T-cell (primary cell): ENCODE results near the gene VDAC1. TPM values are rescaled to one million over a fixed set of nuclear protein-coding genes. Genes with fewer than 3 reads are reported as not detected.

Experiments used
- ATAC-seq, 4 experiments: fragments of 200-7000 bp in 3 of 4; fragments of 150-1000 bp in 1 of 4; cut with Tn5 transposase; replicated peaks in 1 of 4; 1 replicate in 3 of 4; 2 replicates in 1 of 4; pipeline ENCODE4 v1.10.0; 2021; ENCODE audit warnings: moderate library complexity in 3 of 4, mild to moderate bottlenecking in 2 of 4, moderate number of reproducible peaks in 1 of 4
- CTCF ChIA-PET, 2 donors: fragments of 300-600 bp; sonication (Branson Sonifier 250); formaldehyde crosslinking; loops; one replicate each; lab custom pipeline; 2022; ENCODE audit warnings: antibody characterized with exemption in 2 of 2; lab: Charles Lee
- POLR2A ChIA-PET, 2 donors: fragments of 300-600 bp; sonication (Branson Sonifier 250); formaldehyde crosslinking; loops; one replicate each; lab custom pipeline; 2022; ENCODE audit warnings: antibody characterized with exemption in 2 of 2; lab: Charles Lee
- DNase-seq, 35 experiments: peaks; one replicate each; pipeline versions ENCODE4 v3.0.0 to v3.0.0-alpha.2; 2013 to 2023
- H3K27ac ChIP-seq: one replicate; pipeline ENCODE4 v1.5.1; 2013; ENCODE audit warnings: low read length
- H3K27me3 ChIP-seq, 2 experiments: replicated peaks in 1 of 2; 1 replicate in 1 of 2; 2 replicates in 1 of 2; pipeline versions ENCODE4 v1.6.1 to v1.7.0; 2013; ENCODE audit warnings: low read length in 1 of 2, mixed read lengths in 1 of 2; ENCODE audit not compliant: control insufficient read depth in 2 of 2, insufficient read depth in 2 of 2; ENCODE audit errors: extremely low read depth in 1 of 2
- H3K36me3 ChIP-seq, 2 donors: 1 replicate in 1 of 2; 2 replicates in 1 of 2; pipeline versions ENCODE4 v1.6.1 to v1.7.0; 2013; ENCODE audit warnings: low read length in 1 of 2; ENCODE audit not compliant: control insufficient read depth in 2 of 2, insufficient read depth in 1 of 2; ENCODE audit errors: extremely low read depth in 1 of 2
- H3K4me1 ChIP-seq, 2 experiments: 1 replicate in 1 of 2; 2 replicates in 1 of 2; pipeline versions ENCODE4 v1.6.1 to v1.7.0; 2013; ENCODE audit warnings: low read length in 2 of 2, mixed read lengths in 1 of 2; ENCODE audit not compliant: insufficient read depth in 2 of 2, control insufficient read depth in 1 of 2; ENCODE audit errors: extremely low read depth in 1 of 2
- H3K4me3 ChIP-seq, 2 donors: 1 replicate in 1 of 2; 2 replicates in 1 of 2; pipeline versions ENCODE4 v1.5.1 to v1.7.0; 2013; ENCODE audit warnings: mild to moderate bottlenecking in 2 of 2, low read length in 1 of 2, moderate library complexity in 1 of 2; ENCODE audit not compliant: control insufficient read depth in 1 of 2; ENCODE audit errors: extremely low read depth in 1 of 2
- H3K9me3 ChIP-seq: 2 replicates; pipeline ENCODE4 v1.7.0; 2013
- H3K27ac Mint-ChIP-seq, 2 donors: one replicate each; pipeline ENCODE4 v1.8.0; 2020 to 2021; ENCODE audit warnings: mild to moderate bottlenecking in 2 of 2, mixed read lengths in 2 of 2
- H3K27me3 Mint-ChIP-seq, 2 donors: one replicate each; pipeline ENCODE4 v1.8.0; 2021 to 2022; ENCODE audit warnings: mixed read lengths in 2 of 2
- H3K36me3 Mint-ChIP-seq: one replicate; pipeline ENCODE4 v1.8.0; 2021; ENCODE audit warnings: mixed read lengths
- H3K4me1 Mint-ChIP-seq, 3 donors: one replicate each; pipeline ENCODE4 v1.8.0; 2020 to 2022; ENCODE audit warnings: mixed read lengths in 3 of 3, mild to moderate bottlenecking in 1 of 3
- H3K4me3 Mint-ChIP-seq, 3 donors: one replicate each; pipeline ENCODE4 v1.8.0; 2020 to 2022; ENCODE audit warnings: mild to moderate bottlenecking in 3 of 3, mixed read lengths in 3 of 3, moderate library complexity in 3 of 3
- H3K9me3 Mint-ChIP-seq, 3 donors: one replicate each; pipeline ENCODE4 v1.8.0; 2020 to 2022; ENCODE audit warnings: mixed read lengths in 3 of 3
- WGBS: methylation state at CpG from one replicate; pipeline ENCODE4 v1.1.5; 2013; ENCODE audit warnings: missing lambda C conversion rate; ENCODE audit not compliant: insufficient coverage; 5-methylcytosine and 5-hydroxymethylcytosine counted together
- total RNA-seq, 35 experiments: library from RNA in 6 of 35; stranded (reverse) in 6 of 35; fragments of 120-200 nt in 1 of 35; gene quantifications; one replicate each; pipeline versions ENCODE4 v1.2.1 to v1.2.4 and lab custom pipeline; 2013 to 2026

VDAC1 gene
- total RNA-seq, 5 donors from 2014 or later (not counting 1 experiment from before 2014, with no cell fraction given): 45.8 to 58.7 (median 54.6) TPM

- Histone ChIP-seq H3K27me3 (peaks cover 0 to 2% of the 10 kb centered on the region in 2 experiments), H3K4me3 (peak overlapping the region; percentile 79 to 84), H3K9me3 (no peaks in the 10 kb centered on the region), H3K4me1 (peaks cover 9 to 44% of the 10 kb centered on the region in 2 experiments), H3K36me3 (no peaks in the 10 kb centered on the region), H3K27ac (peak overlapping the region; percentile 95)
- Mint-ChIP-seq H3K36me3 (peaks cover 3% of the 10 kb centered on the region), H3K27ac (peak overlapping the region; percentile 85 to 91), H3K4me1 (peaks cover 35 to 39% (median 38%) of the 10 kb centered on the region in 3 donors), H3K9me3 (no peaks in the 10 kb centered on the region), H3K27me3 (no peaks in the 10 kb centered on the region), H3K4me3 (peak overlapping the region; percentile 78 to 85 (median 79))
- DNase-seq: peak in 1 of 35 experiments; percentile 31
- CTCF ChIA-PET: interaction anchor here in 1 of 2 donors (0.5 to 0.8 kb wide), 7 partner anchors 8 to 1901 kb away, joined by 3 to 10 read pairs (median 3); no protein-coding TSS in a partner anchor
- ATAC-seq: no peak
- POLR2A ChIA-PET: interaction anchor here in 1 of 2 donors (0.6 to 0.9 kb wide), 5 partner anchors 35 to 646 kb away, joined by 3 to 7 read pairs (median 3); no protein-coding TSS in a partner anchor
- WGBS: 34% methylated on average over 36 of the region's 40 CpGs
These were observed 764 bp upstream of the VDAC1 start for GRCh38 chr5:134005417-134006061.

GRCh38 chr5:134003817-134004625 is 754 bp downstream of the VDAC1 start:
- peak overlapping the region; percentile 95 for H3K27ac ChIP-seq
- no peaks in the 10 kb centered on the region for H3K9me3 ChIP-seq
- ChIA-PET POLR2A (interaction anchor here (0.5 to 1.2 kb wide), 6 partner anchors 10 to 368 kb away, joined by 3 to 6 read pairs (median 3); partner anchors contain the start of gene PPP2CA (in 1 of the 2)), CTCF (interaction anchor here (0.5 to 1.1 kb wide), 4 partner anchors 23 to 522 kb away, joined by 3 to 4 read pairs (median 3); no protein-coding TSS in a partner anchor)
- DNase-seq (peak in 21 of 35 experiments; percentile 3 to 64 (median 15)), ATAC-seq (peak in 3 of 4 experiments; percentile 2 to 10 (median 9))
- under 1% methylated on average over 90 of the region's 90 CpGs for WGBS
- peak overlapping the region; percentile 79 to 84 for H3K4me3 ChIP-seq
- Mint-ChIP-seq H3K27me3 (no peaks in the 10 kb centered on the region), H3K4me3 (peak overlapping the region; percentile 79 to 91 (median 86)), H3K4me1 (peaks cover 50 to 54% (median 51%) of the 10 kb centered on the region in 3 donors), H3K9me3 (no peaks in the 10 kb centered on the region), H3K36me3 (peaks cover 3% of the 10 kb centered on the region), H3K27ac (peak overlapping the region; percentile 89 to 90)
- H3K27me3 ChIP-seq: peaks cover 0 to 2% of the 10 kb centered on the region in 2 experiments
- peaks cover 0 to 5% of the 10 kb centered on the region in 2 donors for H3K36me3 ChIP-seq
- H3K4me1 ChIP-seq: peaks cover 9 to 54% of the 10 kb centered on the region in 2 experiments

- CTCF ChIA-PET: interaction anchor here (0.5 to 1.1 kb wide), 4 partner anchors 22 to 523 kb away, joined by 3 to 4 read pairs (median 3); no protein-coding TSS in a partner anchor
- Mint-ChIP-seq H3K27me3 (no peaks in the 10 kb centered on the region), H3K27ac (peak overlapping the region; percentile 89 to 90), H3K36me3 (peaks cover 3% of the 10 kb centered on the region), H3K4me1 (peaks cover 53 to 58% (median 55%) of the 10 kb centered on the region in 3 donors), H3K9me3 (no peaks in the 10 kb centered on the region), H3K4me3 (peak overlapping the region; percentile 79 to 91 (median 86))
- POLR2A ChIA-PET: interaction anchor here in 1 of 2 donors (0.6 to 1.2 kb wide), 6 partner anchors 10 to 224 kb away, joined by 3 to 7 read pairs (median 3); partner anchors contain the start of gene C5orf15
- Histone ChIP-seq H3K27ac (peak overlapping the region; percentile 67), H3K27me3 (peaks cover 0 to 2% of the 10 kb centered on the region in 2 experiments), H3K4me3 (peak overlapping the region; percentile 62 to 79), H3K9me3 (no peaks in the 10 kb centered on the region), H3K36me3 (peaks cover 0 to 5% of the 10 kb centered on the region in 2 donors), H3K4me1 (peaks cover 9 to 59% of the 10 kb centered on the region in 2 experiments)
- WGBS: no CpG with 5 or more reads among the region's 11 CpGs
- DNase-seq (peak in 1 of 35 experiments; percentile 9), ATAC-seq (no peak)
These were observed 1.5 kb downstream of the VDAC1 start for GRCh38 chr5:134003064-134003816.

- Mint-ChIP-seq H3K36me3 (peaks cover 3% of the 10 kb centered on the region), H3K9me3 (no peaks in the 10 kb centered on the region), H3K4me1 (peaks cover 59 to 63% (median 60%) of the 10 kb centered on the region in 3 donors), H3K27me3 (no peaks in the 10 kb centered on the region), H3K4me3 (peak overlapping the region; percentile 32 to 91 (median 79)), H3K27ac (no peak overlapping the region)
- ChIA-PET CTCF (no interaction called here), POLR2A (no interaction called here)
- 100% methylated on average over 3 of the region's 13 CpGs for WGBS
- H3K9me3 ChIP-seq: no peaks in the 10 kb centered on the region
- no peaks in the 10 kb centered on the region for H3K27me3 ChIP-seq
- H3K36me3 ChIP-seq: peaks cover 0 to 5% of the 10 kb centered on the region in 2 donors
- no peak overlapping the region for H3K4me3 ChIP-seq
- ATAC-seq: no peak
- DNase-seq: no peak
- peaks cover 9 to 59% of the 10 kb centered on the region in 2 experiments for H3K4me1 ChIP-seq
- no peak overlapping the region for H3K27ac ChIP-seq
These were observed 2.6 kb downstream of the VDAC1 start for GRCh38 chr5:134001938-134002731.

GRCh38 chr5:134000696-134001453 is 3.9 kb downstream of the VDAC1 start:
- ATAC-seq (no peak), DNase-seq (no peak)
- Mint-ChIP-seq H3K27me3 (no peaks in the 10 kb centered on the region), H3K4me1 (peaks cover 67 to 73% (median 68%) of the 10 kb centered on the region in 3 donors), H3K9me3 (no peaks in the 10 kb centered on the region), H3K27ac (no peak overlapping the region), H3K4me3 (peak overlapping the region in 1 of 3 donors; percentile 10), H3K36me3 (peaks cover 3% of the 10 kb centered on the region)
- Histone ChIP-seq H3K27ac (no peak overlapping the region), H3K4me1 (peaks cover 9 to 66% of the 10 kb centered on the region in 2 experiments), H3K36me3 (peaks cover 0 to 5% of the 10 kb centered on the region in 2 donors), H3K4me3 (no peak overlapping the region), H3K27me3 (no peaks in the 10 kb centered on the region), H3K9me3 (no peaks in the 10 kb centered on the region)
- 90% methylated on average over 5 of the region's 10 CpGs for WGBS
- ChIA-PET POLR2A (no interaction called here), CTCF (no interaction called here)
